AG09319 (cell line): ENCODE measurements around the gene NPAS3.

Source experiments
- DNase-seq: peaks from one replicate; pipeline ENCODE4 v3.0.0-alpha.2; 2010; ENCODE audit warnings: low read depth; ENCODE audit errors: extremely low read depth
- CTCF ChIP-seq: IDR thresholded peaks from 2 replicates; pipeline ENCODE4 v1.5.1; 2011; ENCODE audit warnings: low read depth, mild to moderate bottlenecking, inconsistent platforms, low read length, moderate library complexity

NPAS3 gene

GRCh38 chr14:33851366-33851765, 912.7 kb downstream of the NPAS3 start:
- no peak for TF ChIP-seq CTCF
- no peak for DNase-seq

- DNase-seq = no peak
- TF ChIP-seq CTCF = no peak
Measured at GRCh38 chr14:33851931-33852330, 913.3 kb downstream of the NPAS3 start.
